T-cell (primary cell): Measurements from ENCODE around the gene DNAH8. TPM values are rescaled to one million over a fixed set of nuclear protein-coding genes. Genes with fewer than 3 reads are reported as not detected.

Experiments used
- ATAC-seq, 4 experiments: fragments of 200-7000 bp in 3 of 4; fragments of 150-1000 bp in 1 of 4; cut with Tn5 transposase; replicated peaks in 1 of 4; 1 replicate in 3 of 4; 2 replicates in 1 of 4; pipeline ENCODE4 v1.10.0; 2021; ENCODE audit warnings: moderate library complexity in 3 of 4, mild to moderate bottlenecking in 2 of 4, moderate number of reproducible peaks in 1 of 4
- CTCF ChIA-PET, 2 donors: fragments of 300-600 bp; sonication (Branson Sonifier 250); formaldehyde crosslinking; loops; one replicate each; lab custom pipeline; 2022; ENCODE audit warnings: antibody characterized with exemption in 2 of 2; lab: Charles Lee
- POLR2A ChIA-PET, 2 donors: fragments of 300-600 bp; sonication (Branson Sonifier 250); formaldehyde crosslinking; loops; one replicate each; lab custom pipeline; 2022; ENCODE audit warnings: antibody characterized with exemption in 2 of 2; lab: Charles Lee
- DNase-seq, 35 experiments: peaks; one replicate each; pipeline versions ENCODE4 v3.0.0 to v3.0.0-alpha.2; 2013 to 2023
- H3K27ac ChIP-seq: one replicate; pipeline ENCODE4 v1.5.1; 2013; ENCODE audit warnings: low read length
- H3K27me3 ChIP-seq, 2 experiments: replicated peaks in 1 of 2; 1 replicate in 1 of 2; 2 replicates in 1 of 2; pipeline versions ENCODE4 v1.6.1 to v1.7.0; 2013; ENCODE audit warnings: low read length in 1 of 2, mixed read lengths in 1 of 2; ENCODE audit not compliant: control insufficient read depth in 2 of 2, insufficient read depth in 2 of 2; ENCODE audit errors: extremely low read depth in 1 of 2
- H3K36me3 ChIP-seq, 2 donors: 1 replicate in 1 of 2; 2 replicates in 1 of 2; pipeline versions ENCODE4 v1.6.1 to v1.7.0; 2013; ENCODE audit warnings: low read length in 1 of 2; ENCODE audit not compliant: control insufficient read depth in 2 of 2, insufficient read depth in 1 of 2; ENCODE audit errors: extremely low read depth in 1 of 2
- H3K4me1 ChIP-seq, 2 experiments: 1 replicate in 1 of 2; 2 replicates in 1 of 2; pipeline versions ENCODE4 v1.6.1 to v1.7.0; 2013; ENCODE audit warnings: low read length in 2 of 2, mixed read lengths in 1 of 2; ENCODE audit not compliant: insufficient read depth in 2 of 2, control insufficient read depth in 1 of 2; ENCODE audit errors: extremely low read depth in 1 of 2
- H3K4me3 ChIP-seq, 2 donors: 1 replicate in 1 of 2; 2 replicates in 1 of 2; pipeline versions ENCODE4 v1.5.1 to v1.7.0; 2013; ENCODE audit warnings: mild to moderate bottlenecking in 2 of 2, low read length in 1 of 2, moderate library complexity in 1 of 2; ENCODE audit not compliant: control insufficient read depth in 1 of 2; ENCODE audit errors: extremely low read depth in 1 of 2
- H3K9me3 ChIP-seq: 2 replicates; pipeline ENCODE4 v1.7.0; 2013
- H3K27ac Mint-ChIP-seq, 2 donors: one replicate each; pipeline ENCODE4 v1.8.0; 2020 to 2021; ENCODE audit warnings: mild to moderate bottlenecking in 2 of 2, mixed read lengths in 2 of 2
- H3K27me3 Mint-ChIP-seq, 2 donors: one replicate each; pipeline ENCODE4 v1.8.0; 2021 to 2022; ENCODE audit warnings: mixed read lengths in 2 of 2
- H3K36me3 Mint-ChIP-seq: one replicate; pipeline ENCODE4 v1.8.0; 2021; ENCODE audit warnings: mixed read lengths
- H3K4me1 Mint-ChIP-seq, 3 donors: one replicate each; pipeline ENCODE4 v1.8.0; 2020 to 2022; ENCODE audit warnings: mixed read lengths in 3 of 3, mild to moderate bottlenecking in 1 of 3
- H3K4me3 Mint-ChIP-seq, 3 donors: one replicate each; pipeline ENCODE4 v1.8.0; 2020 to 2022; ENCODE audit warnings: mild to moderate bottlenecking in 3 of 3, mixed read lengths in 3 of 3, moderate library complexity in 3 of 3
- H3K9me3 Mint-ChIP-seq, 3 donors: one replicate each; pipeline ENCODE4 v1.8.0; 2020 to 2022; ENCODE audit warnings: mixed read lengths in 3 of 3
- WGBS: methylation state at CpG from one replicate; pipeline ENCODE4 v1.1.5; 2013; ENCODE audit warnings: missing lambda C conversion rate; ENCODE audit not compliant: insufficient coverage; 5-methylcytosine and 5-hydroxymethylcytosine counted together
- total RNA-seq, 35 experiments: library from RNA in 6 of 35; stranded (reverse) in 6 of 35; fragments of 120-200 nt in 1 of 35; gene quantifications; one replicate each; pipeline versions ENCODE4 v1.2.1 to v1.2.4 and lab custom pipeline; 2013 to 2026

Gene DNAH8
- total RNA-seq, 5 donors from 2014 or later (not counting 1 experiment from before 2014, with no cell fraction given), result 0.03 to 0.12 (median 0.08) TPM; not detected in 1

DNA sequence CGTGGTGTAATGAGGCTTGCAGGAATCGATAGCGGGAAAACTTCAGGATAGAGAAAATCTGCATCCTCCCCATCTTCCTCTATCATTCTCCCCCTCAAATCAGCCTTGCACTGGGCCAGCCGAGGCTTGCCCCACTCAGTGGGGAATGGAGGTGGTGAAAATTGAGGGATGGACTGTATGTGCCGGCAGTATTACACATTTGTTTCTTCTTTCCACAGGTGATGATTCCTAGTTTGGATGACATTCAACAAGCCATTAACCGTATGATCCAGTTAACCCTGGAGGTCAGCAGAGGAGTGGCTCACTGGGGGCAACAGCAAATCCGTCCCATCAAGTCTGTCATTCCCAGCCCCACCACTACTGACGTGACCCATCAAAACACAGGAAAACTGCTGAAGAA, 100.1 kb downstream of the DNAH8 start:
- DNase-seq (no peak), ATAC-seq (no peak)
- H3K27me3 ChIP-seq, result peaks cover 0 to 7% of the 10 kb centered on the region in 2 experiments
- Mint-ChIP-seq H3K4me3 (no peak overlapping the region), H3K27ac (no peak overlapping the region), H3K36me3 (no peaks in the 10 kb centered on the region), H3K4me1 (no peaks in the 10 kb centered on the region), H3K27me3 (peaks cover 50 to 55% of the 10 kb centered on the region in 2 donors), H3K9me3 (no peaks in the 10 kb centered on the region)
- H3K4me1 ChIP-seq, result no peaks in the 10 kb centered on the region
- ChIA-PET POLR2A (no interaction called here), CTCF (no interaction called here)
- no peaks in the 10 kb centered on the region for H3K9me3 ChIP-seq
- no peak overlapping the region for H3K27ac ChIP-seq
- H3K4me3 ChIP-seq, result no peak overlapping the region
- WGBS, result no CpG with 5 or more reads among the region's 8 CpGs
- no peaks in the 10 kb centered on the region for H3K36me3 ChIP-seq

DNA sequence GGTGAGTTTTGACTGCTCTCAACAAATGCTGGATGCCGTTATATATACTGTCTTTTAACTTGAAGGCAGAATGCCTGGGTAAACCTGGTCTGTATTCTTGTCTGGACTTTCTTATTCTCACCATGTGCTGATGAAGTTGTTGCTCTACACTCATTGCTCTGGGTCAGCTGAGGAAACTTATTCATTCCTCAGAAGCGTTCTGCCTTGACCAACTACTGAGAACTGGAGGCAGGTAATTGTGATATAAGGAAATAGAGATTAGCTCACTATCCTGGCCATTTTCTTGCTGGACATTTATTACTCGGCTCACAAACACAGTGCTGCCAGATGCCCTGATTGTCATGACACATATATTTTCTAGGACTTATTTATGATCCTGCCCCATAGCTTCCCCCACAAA, 103.6 kb downstream of the DNAH8 start:
- peaks cover 48 to 66% of the 10 kb centered on the region in 2 donors for H3K27me3 Mint-ChIP-seq

DNA sequence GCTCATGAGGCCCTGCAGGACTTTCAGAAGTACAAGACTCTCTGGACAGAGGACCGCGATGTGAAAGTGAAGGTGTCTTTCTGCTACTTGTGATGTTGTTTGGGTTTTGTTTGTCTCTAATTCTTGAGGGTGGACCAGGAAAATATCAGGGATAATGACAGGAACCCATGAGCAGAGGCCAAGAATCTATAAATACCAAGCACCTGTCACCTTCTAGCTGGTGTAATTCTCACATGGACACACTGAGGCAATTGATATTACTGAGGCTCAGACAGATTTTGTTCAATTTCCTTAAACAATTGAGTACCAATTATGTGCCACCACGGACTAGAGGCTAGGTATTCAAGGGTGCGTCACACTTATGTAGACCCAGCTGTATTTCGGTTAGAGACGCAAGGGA, 107.9 kb downstream of the DNAH8 start:
- H3K9me3 ChIP-seq, result no peaks in the 10 kb centered on the region
- H3K4me3 ChIP-seq, result no peak overlapping the region
- H3K27ac ChIP-seq, result no peak overlapping the region
- H3K4me1 Mint-ChIP-seq, result no peaks in the 10 kb centered on the region
- H3K36me3 ChIP-seq, result no peaks in the 10 kb centered on the region
- 84% methylated on average over 6 of the region's 6 CpGs for WGBS
- H3K4me1 ChIP-seq, result no peaks in the 10 kb centered on the region
- ATAC-seq (no peak), DNase-seq (no peak)
- no peaks in the 10 kb centered on the region for H3K9me3 Mint-ChIP-seq
- H3K27me3 ChIP-seq, result peaks cover 0 to 5% of the 10 kb centered on the region in 2 experiments
- no peak overlapping the region for H3K4me3 Mint-ChIP-seq
- ChIA-PET CTCF (interaction anchor here in 1 of 2 donors (0.8 kb wide), 1 partner anchor 206 kb away, joined by 3 read pairs; no protein-coding TSS in a partner anchor), POLR2A (no interaction called here)
- no peaks in the 10 kb centered on the region for H3K36me3 Mint-ChIP-seq
- H3K27ac Mint-ChIP-seq, result no peak overlapping the region
- H3K27me3 Mint-ChIP-seq, result peaks cover 23 to 39% of the 10 kb centered on the region in 2 donors

More for the DNA sequence above, 103.6 kb downstream of the DNAH8 start:
- Histone ChIP-seq H3K27ac (no peak overlapping the region), H3K27me3 (peaks cover 0 to 7% of the 10 kb centered on the region in 2 experiments), H3K9me3 (no peaks in the 10 kb centered on the region), H3K4me1 (no peaks in the 10 kb centered on the region), H3K4me3 (no peak overlapping the region), H3K36me3 (no peaks in the 10 kb centered on the region)
- no peaks in the 10 kb centered on the region for H3K36me3 Mint-ChIP-seq
- ChIA-PET CTCF (no interaction called here), POLR2A (no interaction called here)
- H3K4me1 Mint-ChIP-seq, result no peaks in the 10 kb centered on the region
- no peak overlapping the region for H3K4me3 Mint-ChIP-seq
- ATAC-seq (no peak), DNase-seq (no peak)
- no peaks in the 10 kb centered on the region for H3K9me3 Mint-ChIP-seq
- no peak overlapping the region for H3K27ac Mint-ChIP-seq
- WGBS, result 80% methylated on average over 1 of the region's 3 CpGs

DNA sequence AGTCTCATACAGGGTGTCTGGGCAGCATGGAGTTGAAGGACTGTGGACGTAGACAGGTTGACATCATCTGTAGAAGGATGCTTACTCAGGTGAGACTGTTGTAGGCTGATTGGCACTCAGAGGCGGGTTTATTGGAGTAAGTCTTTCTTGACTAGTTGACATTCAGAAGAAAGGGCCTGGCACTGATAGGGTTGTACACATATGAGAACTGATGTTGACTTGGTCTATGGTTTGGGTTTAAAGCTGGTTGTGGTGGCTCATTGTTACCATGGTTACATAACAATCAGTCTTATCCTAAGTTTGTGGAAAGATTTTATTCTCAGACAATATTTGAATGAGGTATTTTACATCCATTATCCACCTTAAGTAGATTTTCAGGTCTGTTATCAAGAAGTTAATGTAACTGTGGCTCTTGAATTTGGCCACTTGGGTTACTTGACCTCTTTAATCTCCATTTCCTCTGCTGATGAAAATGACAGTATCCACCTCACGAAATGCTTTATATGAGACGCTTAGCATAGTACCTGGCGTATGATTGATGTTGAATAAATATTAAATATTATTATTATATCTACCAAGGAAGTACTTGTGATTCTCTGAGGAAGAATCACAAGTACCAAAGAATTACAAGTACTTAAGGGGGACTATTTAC, 109.3 kb downstream of the DNAH8 start:
- ChIA-PET POLR2A (no interaction called here), CTCF (no interaction called here)
- Histone ChIP-seq H3K27me3 (peaks cover 0 to 5% of the 10 kb centered on the region in 2 experiments), H3K27ac (no peak overlapping the region), H3K4me1 (no peaks in the 10 kb centered on the region), H3K36me3 (no peaks in the 10 kb centered on the region), H3K4me3 (no peak overlapping the region), H3K9me3 (no peaks in the 10 kb centered on the region)
- H3K27me3 Mint-ChIP-seq, result peaks cover 21 to 33% of the 10 kb centered on the region in 2 donors
- H3K4me1 Mint-ChIP-seq, result no peaks in the 10 kb centered on the region
- H3K9me3 Mint-ChIP-seq, result peaks cover 0 to 3% (median 2%) of the 10 kb centered on the region in 3 donors
- DNase-seq (peak in 1 of 35 experiments; percentile 2), ATAC-seq (no peak)
- no peak overlapping the region for H3K4me3 Mint-ChIP-seq
- no peak overlapping the region for H3K27ac Mint-ChIP-seq
- WGBS, result 85% methylated on average over 2 of the region's 5 CpGs
- no peaks in the 10 kb centered on the region for H3K36me3 Mint-ChIP-seq

DNA sequence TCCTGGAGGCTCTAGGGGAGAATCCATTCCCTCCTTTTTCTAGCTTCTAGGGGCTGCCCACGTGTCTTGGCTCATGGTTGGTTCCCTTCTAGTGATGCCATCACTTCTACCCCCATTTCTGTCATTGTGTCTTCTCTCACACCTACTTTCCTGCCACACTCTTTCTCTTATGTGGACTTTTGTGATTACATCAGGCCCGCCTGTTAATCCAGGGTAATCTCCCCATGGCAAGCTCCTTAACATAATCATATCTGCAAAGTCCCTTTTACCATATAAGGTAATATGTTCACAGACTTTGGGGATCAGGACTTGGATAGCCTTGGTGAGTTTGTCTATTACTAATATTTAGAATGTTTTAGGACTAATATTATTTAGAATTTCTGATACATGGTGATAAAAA, 111.9 kb downstream of the DNAH8 start:
- Mint-ChIP-seq H3K4me1 (no peaks in the 10 kb centered on the region), H3K27me3 (peaks cover 19 to 20% of the 10 kb centered on the region in 2 donors), H3K36me3 (no peaks in the 10 kb centered on the region), H3K4me3 (no peak overlapping the region), H3K9me3 (peaks cover 5 to 9% (median 6%) of the 10 kb centered on the region in 3 donors), H3K27ac (no peak overlapping the region)
- H3K9me3 ChIP-seq, result no peaks in the 10 kb centered on the region
- no peak overlapping the region for H3K27ac ChIP-seq
- CTCF ChIA-PET, result interaction anchor here in 1 of 2 donors (0.6 kb wide), 1 partner anchor 272 kb away, joined by 3 read pairs; no protein-coding TSS in a partner anchor
- H3K36me3 ChIP-seq, result no peaks in the 10 kb centered on the region
- ATAC-seq (no peak), DNase-seq (no peak)
- H3K4me3 ChIP-seq, result no peak overlapping the region
- POLR2A ChIA-PET, result no interaction called here
- H3K27me3 ChIP-seq, result peaks cover 0 to 3% of the 10 kb centered on the region in 2 experiments
- no peaks in the 10 kb centered on the region for H3K4me1 ChIP-seq
- WGBS, result no CpG with 5 or more reads among the region's 2 CpGs

DNA sequence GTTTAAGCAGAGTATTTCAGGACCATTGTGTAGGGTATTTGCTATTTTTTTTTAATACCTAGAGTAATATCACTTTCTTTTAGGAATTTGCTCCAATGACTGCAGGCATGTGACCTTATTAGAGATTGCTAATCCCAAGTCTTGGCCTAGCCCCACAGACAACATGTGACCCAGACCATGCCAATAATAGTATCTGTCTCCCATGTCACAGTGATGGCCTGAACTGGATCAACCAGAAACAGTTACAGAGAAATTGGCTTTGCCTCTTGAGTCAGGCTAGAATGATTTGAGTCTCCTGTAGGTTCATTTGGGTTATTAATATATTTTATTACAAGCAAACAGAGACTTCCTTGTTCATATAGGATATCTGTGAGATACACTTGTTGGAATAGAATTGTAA, 116.8 kb downstream of the DNAH8 start:
- Histone ChIP-seq H3K9me3 (no peaks in the 10 kb centered on the region), H3K4me1 (no peaks in the 10 kb centered on the region), H3K4me3 (no peak overlapping the region), H3K36me3 (no peaks in the 10 kb centered on the region), H3K27me3 (peaks cover 0 to 3% of the 10 kb centered on the region in 2 experiments), H3K27ac (no peak overlapping the region)
- no peak for DNase-seq
- ChIA-PET CTCF (no interaction called here), POLR2A (no interaction called here)
- Mint-ChIP-seq H3K36me3 (no peaks in the 10 kb centered on the region), H3K4me3 (no peak overlapping the region), H3K27ac (no peak overlapping the region), H3K4me1 (no peaks in the 10 kb centered on the region), H3K27me3 (peaks cover 13 to 18% of the 10 kb centered on the region in 2 donors), H3K9me3 (peaks cover 5 to 9% (median 6%) of the 10 kb centered on the region in 3 donors)
- ATAC-seq, result no peak
